ENCODE results near the gene OR4K2. TPM values are rescaled to one million over a fixed set of nuclear protein-coding genes. Genes with fewer than 3 reads are reported as not detected.

OR4K2 gene
- total and polyA plus RNA-seq, 2 experiments from 2014 or later: not detected

GRCh38 chr14:19895282-19895681 lies 20.3 kb downstream of the OR4K2 start:
- H3K9me3 ChIP-seq (ENCODE audit: low read depth): peaks cover 6% of the 10 kb centered on the region
- no peak for TF ChIP-seq EZH2phosphoT487 (IDR thresholded peaks at IDR 0.05; ENCODE audit: insufficient read depth, low read depth)
- no peak overlapping the region for H3K27ac ChIP-seq
- H3F3A ChIP-seq (ENCODE audit: insufficient read depth): no peaks in the 10 kb centered on the region
- no peaks in the 10 kb centered on the region for H3K4me1 ChIP-seq (ENCODE audit: insufficient read depth)
- in situ Hi-C loops (cut with MboI): no loop called here
- no peak overlapping the region for H2AFZ ChIP-seq
- H3K27me3 ChIP-seq (replicated peaks; ENCODE audit: insufficient read depth): no peaks in the 10 kb centered on the region
- no peak overlapping the region for H3K9ac ChIP-seq
- no peaks in the 10 kb centered on the region for H4K20me1 ChIP-seq (ENCODE audit: insufficient read depth)
- no peaks in the 10 kb centered on the region for H3K9me2 ChIP-seq (ENCODE audit: insufficient read depth)
- no peak for DNase-seq
- no peaks in the 10 kb centered on the region for H3K36me3 ChIP-seq (ENCODE audit: low read depth)
- no peaks in the 10 kb centered on the region for H3K79me2 ChIP-seq (ENCODE audit: insufficient read depth)
- H3K4me2 ChIP-seq (ENCODE audit: unreplicated experiment): no peak overlapping the region
- no peak overlapping the region for H3K4me3 ChIP-seq
- WGBS, 2 experiments (ENCODE audit: low coverage in 1 of 2, low lambda C conversion rate in 2 of 2, missing lambda C conversion rate in 2 of 2): 0 to 3% methylated on average over 2 of the region's 2 CpGs

DNA sequence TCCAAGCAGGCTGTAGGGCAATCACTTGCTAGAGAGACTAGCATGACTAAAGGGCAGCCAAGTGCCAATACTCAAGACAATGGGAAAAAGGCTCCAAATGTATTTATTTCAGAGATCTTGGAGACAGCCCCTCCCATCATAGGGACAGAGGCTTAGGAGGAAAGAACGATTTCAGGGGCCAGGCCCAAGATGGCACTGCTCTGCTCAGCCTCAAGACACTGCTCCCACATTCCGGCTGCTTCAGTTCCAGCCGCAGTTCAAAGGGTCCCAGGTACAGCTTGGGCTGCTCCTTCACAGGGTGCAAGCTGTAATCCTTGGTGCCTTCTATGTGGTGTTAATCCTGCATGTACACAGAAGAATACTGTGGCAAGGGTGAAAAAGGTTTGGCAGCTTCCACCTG lies 26.1 kb downstream of the OR4K2 start:
- Histone ChIP-seq H3K9me2 (ENCODE audit: insufficient read depth) (no peaks in the 10 kb centered on the region), H3K27ac (no peak overlapping the region), H3K4me2 (ENCODE audit: unreplicated experiment) (no peak overlapping the region), H3K36me3 (ENCODE audit: low read depth) (no peaks in the 10 kb centered on the region), H3K79me2 (ENCODE audit: insufficient read depth) (no peaks in the 10 kb centered on the region), H3K27me3 (replicated peaks; ENCODE audit: insufficient read depth) (no peaks in the 10 kb centered on the region), H3K9ac (no peak overlapping the region), H3F3A (ENCODE audit: insufficient read depth) (no peaks in the 10 kb centered on the region), H4K20me1 (ENCODE audit: insufficient read depth) (no peaks in the 10 kb centered on the region), H3K4me3 (no peak overlapping the region), H3K9me3 (ENCODE audit: low read depth) (peaks cover 17% of the 10 kb centered on the region), H2AFZ (no peak overlapping the region), H3K4me1 (ENCODE audit: insufficient read depth) (no peaks in the 10 kb centered on the region)
- in situ Hi-C loops (cut with MboI): no loop called here
- no peak for DNase-seq
- no peak for TF ChIP-seq EZH2 (IDR thresholded peaks at IDR 0.05; ENCODE audit: insufficient read depth, poor library complexity, severe bottlenecking)
- WGBS, 2 experiments (ENCODE audit: low coverage in 1 of 2, low lambda C conversion rate in 2 of 2, missing lambda C conversion rate in 2 of 2): 35 to 43% methylated on average over 3 of the region's 3 CpGs

DNA sequence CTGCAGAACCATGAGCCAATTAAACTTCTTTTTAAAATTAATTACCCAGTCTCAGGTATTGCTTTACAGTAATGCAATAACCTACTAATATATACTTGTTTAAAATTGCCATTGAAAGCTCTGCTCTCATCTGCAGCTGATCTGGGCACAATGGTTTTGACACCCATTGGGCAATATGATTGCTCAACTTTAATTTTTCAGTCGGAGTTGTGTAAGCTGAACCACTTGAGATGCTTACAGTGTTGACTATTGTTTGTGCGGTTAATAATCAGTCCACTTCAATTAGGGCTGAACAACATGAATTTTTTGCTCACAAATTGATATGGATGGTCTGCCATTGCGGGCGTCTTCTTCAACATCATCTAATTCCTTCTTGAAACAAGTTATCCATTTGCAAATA lies 27.5 kb downstream of the OR4K2 start:
- H3K9me3 ChIP-seq (ENCODE audit: low read depth): peaks cover 11% of the 10 kb centered on the region
- WGBS, 2 experiments (ENCODE audit: low coverage in 1 of 2, low lambda C conversion rate in 2 of 2, missing lambda C conversion rate in 2 of 2): 20 to 25% methylated on average over 4 of the region's 4 CpGs

DNA sequence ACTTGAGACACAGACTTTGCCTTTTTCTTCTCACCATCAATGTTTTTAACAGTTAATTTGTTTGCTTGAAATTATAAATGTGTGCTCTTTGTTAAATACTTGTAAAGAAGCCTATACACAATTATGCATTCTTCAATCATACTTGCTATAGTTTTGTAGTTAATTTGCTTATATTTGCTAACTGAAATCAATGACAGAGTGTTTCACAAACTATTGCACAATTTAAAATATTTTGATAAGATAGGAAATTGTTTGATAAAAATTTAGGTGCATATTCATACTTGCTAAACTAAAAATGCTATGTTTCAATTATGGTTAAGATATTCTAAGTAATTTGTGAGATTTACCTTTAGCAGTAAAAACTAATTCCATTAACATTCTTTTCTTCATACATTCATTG lies 31.7 kb downstream of the OR4K2 start:
- TF ChIP-seq EZH2phosphoT487 (IDR thresholded peaks at IDR 0.05; ENCODE audit: insufficient read depth, low read depth) (no peak), EZH2 (IDR thresholded peaks at IDR 0.05; ENCODE audit: insufficient read depth, poor library complexity, severe bottlenecking) (no peak)
- no peak overlapping the region for H3K27ac ChIP-seq
- H2AFZ ChIP-seq: no peak overlapping the region
- H3F3A ChIP-seq (ENCODE audit: insufficient read depth): no peaks in the 10 kb centered on the region
- H3K36me3 ChIP-seq (ENCODE audit: low read depth): no peaks in the 10 kb centered on the region
- H3K79me2 ChIP-seq (ENCODE audit: insufficient read depth): no peaks in the 10 kb centered on the region
- H3K9me3 ChIP-seq (ENCODE audit: low read depth): peaks cover 11% of the 10 kb centered on the region
- H3K9ac ChIP-seq: no peak overlapping the region
- H3K4me1 ChIP-seq (ENCODE audit: insufficient read depth): no peaks in the 10 kb centered on the region
- DNase-seq: no peak
- H3K27me3 ChIP-seq (replicated peaks; ENCODE audit: insufficient read depth): no peaks in the 10 kb centered on the region
- no peaks in the 10 kb centered on the region for H3K9me2 ChIP-seq (ENCODE audit: insufficient read depth)
- no peak overlapping the region for H3K4me2 ChIP-seq (ENCODE audit: unreplicated experiment)
- no peak overlapping the region for H3K4me3 ChIP-seq
- H4K20me1 ChIP-seq (ENCODE audit: insufficient read depth): no peaks in the 10 kb centered on the region
- in situ Hi-C loops (cut with MboI): no loop called here

More for the DNA sequence above, 27.5 kb downstream of the OR4K2 start:
- Histone ChIP-seq H3K4me3 (no peak overlapping the region), H2AFZ (no peak overlapping the region), H3K4me2 (ENCODE audit: unreplicated experiment) (no peak overlapping the region), H3K27ac (no peak overlapping the region), H3K9me2 (ENCODE audit: insufficient read depth) (no peaks in the 10 kb centered on the region), H3K9ac (no peak overlapping the region), H3K27me3 (replicated peaks; ENCODE audit: insufficient read depth) (no peaks in the 10 kb centered on the region), H3F3A (ENCODE audit: insufficient read depth) (no peaks in the 10 kb centered on the region), H3K36me3 (ENCODE audit: low read depth) (no peaks in the 10 kb centered on the region), H3K4me1 (ENCODE audit: insufficient read depth) (no peaks in the 10 kb centered on the region), H4K20me1 (ENCODE audit: insufficient read depth) (no peaks in the 10 kb centered on the region), H3K79me2 (ENCODE audit: insufficient read depth) (no peaks in the 10 kb centered on the region)
- DNase-seq: no peak
- in situ Hi-C loops (cut with MboI): no loop called here
- TF ChIP-seq EZH2phosphoT487 (IDR thresholded peaks at IDR 0.05; ENCODE audit: insufficient read depth, low read depth) (no peak), EZH2 (IDR thresholded peaks at IDR 0.05; ENCODE audit: insufficient read depth, poor library complexity, severe bottlenecking) (no peak)

DNA sequence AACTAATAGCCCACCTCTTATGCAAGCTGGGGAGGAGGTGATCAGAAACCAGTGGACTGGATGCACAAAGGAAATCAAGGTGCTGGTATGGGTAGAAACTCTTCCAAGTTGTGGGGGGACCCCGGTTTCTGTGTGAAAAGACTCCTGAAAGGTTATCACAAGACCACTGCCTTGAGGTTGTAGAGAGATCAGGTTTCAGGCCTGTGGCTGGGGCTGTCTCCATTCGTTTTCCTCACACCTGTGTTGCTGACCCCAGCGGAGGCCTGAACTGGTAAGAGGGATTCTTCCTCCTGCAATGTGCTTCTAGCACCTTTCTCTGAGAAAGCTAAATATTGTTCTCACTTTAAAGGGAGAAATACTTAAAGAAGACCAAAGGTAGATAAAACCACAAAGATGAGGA lies 36.2 kb downstream of the OR4K2 start:
- in situ Hi-C loops (cut with MboI): no loop called here
- H3K27me3 ChIP-seq (replicated peaks; ENCODE audit: insufficient read depth): no peaks in the 10 kb centered on the region
- no peak overlapping the region for H3K4me2 ChIP-seq (ENCODE audit: unreplicated experiment)
- TF ChIP-seq EZH2phosphoT487 (IDR thresholded peaks at IDR 0.05; ENCODE audit: insufficient read depth, low read depth): no peak
- TF ChIP-seq EZH2 (IDR thresholded peaks at IDR 0.05; ENCODE audit: insufficient read depth, poor library complexity, severe bottlenecking): no peak
- H3K27ac ChIP-seq: no peak overlapping the region
- no peaks in the 10 kb centered on the region for H3F3A ChIP-seq (ENCODE audit: insufficient read depth)
- no peaks in the 10 kb centered on the region for H3K4me1 ChIP-seq (ENCODE audit: insufficient read depth)
- H2AFZ ChIP-seq: no peak overlapping the region
- H3K4me3 ChIP-seq: no peak overlapping the region
- H3K9me3 ChIP-seq (ENCODE audit: low read depth): no peaks in the 10 kb centered on the region
- no peaks in the 10 kb centered on the region for H3K9me2 ChIP-seq (ENCODE audit: insufficient read depth)
- 2 to 8% methylated on average over 3 of the region's 3 CpGs for WGBS, 2 experiments (ENCODE audit: low coverage in 1 of 2, low lambda C conversion rate in 2 of 2, missing lambda C conversion rate in 2 of 2)
- no peaks in the 10 kb centered on the region for H3K79me2 ChIP-seq (ENCODE audit: insufficient read depth)
- H3K36me3 ChIP-seq (ENCODE audit: low read depth): no peaks in the 10 kb centered on the region
- H3K9ac ChIP-seq: no peak overlapping the region
- no peaks in the 10 kb centered on the region for H4K20me1 ChIP-seq (ENCODE audit: insufficient read depth)
- DNase-seq: no peak

Measured in GM23248 (cell line).